T1000 (cell line): ENCODE data around the gene ZNF106.

Experiments used
- DNase-seq: peaks from one replicate; lab custom pipeline; 2025; ENCODE audit warnings: mixed read lengths; lab: John Stamatoyannopoulos, UW

Gene ZNF106

GRCh38 chr15:42490671-42491538 is at the start of gene ZNF106:
Gene ZNF106, minus strand, starts transcription at chr15:42491141. Its CDS starts 18,852 bp downstream, at chr15:42472289.
- DNase-seq: peak; percentile 70

GRCh38 chr15:42533246-42533645 is 42.3 kb upstream of the ZNF106 start:
- DNase-seq: no peak

GRCh38 chr15:42528970-42529369 is 38.0 kb upstream of the ZNF106 start:
- no peak for DNase-seq

- DNase-seq: no peak
These were observed 32.4 kb upstream of the ZNF106 start for GRCh38 chr15:42523331-42523730.

GRCh38 chr15:42511007-42511391 is 20.1 kb upstream of the ZNF106 start:
- DNase-seq: no peak

- no peak for DNase-seq
These were observed 19.5 kb upstream of the ZNF106 start for GRCh38 chr15:42510258-42511006.

- no peak for DNase-seq
These were observed 17.3 kb upstream of the ZNF106 start for GRCh38 chr15:42508263-42508690.

- no peak for DNase-seq
These were observed 16.6 kb upstream of the ZNF106 start for GRCh38 chr15:42507514-42507913.

GRCh38 chr15:42504631-42505030 is 13.7 kb upstream of the ZNF106 start:
- no peak for DNase-seq

- DNase-seq: no peak
These were observed 12.9 kb upstream of the ZNF106 start for GRCh38 chr15:42503825-42504224.

GRCh38 chr15:42502477-42502876 is 11.5 kb upstream of the ZNF106 start:
- no peak for DNase-seq

- DNase-seq: no peak
These were observed 9.1 kb upstream of the ZNF106 start for GRCh38 chr15:42499858-42500609.

- no peak for DNase-seq
These were observed 7.5 kb upstream of the ZNF106 start for GRCh38 chr15:42498212-42499068.

GRCh38 chr15:42495361-42496212 is 4.6 kb upstream of the ZNF106 start, which contains the start of gene SNAP23:
Gene SNAP23, plus strand, starts transcription at chr15:42495634. Its CDS starts 16,213 bp downstream, at chr15:42511847.
- DNase-seq: peak; percentile 87

GRCh38 chr15:42494998-42495360 is 4.0 kb upstream of the ZNF106 start:
- DNase-seq: no peak

- DNase-seq: no peak
These were observed 2.7 kb upstream of the ZNF106 start for GRCh38 chr15:42493679-42494078.

GRCh38 chr15:42491539-42492225 is 741 bp upstream of the ZNF106 start:
- no peak for DNase-seq

GRCh38 chr15:42490291-42490670 is 660 bp downstream of the ZNF106 start:
- no peak for DNase-seq

GRCh38 chr15:42483677-42484076 is 7.3 kb downstream of the ZNF106 start:
- DNase-seq: no peak

- DNase-seq: no peak
These were observed 8.2 kb downstream of the ZNF106 start for GRCh38 chr15:42482701-42483100.
